HG02885 (cell line): ENCODE data around the gene DPY30.

Source experiments
- ATAC-seq: cut with Tn5 transposase; IDR thresholded peaks from one replicate; pipeline ENCODE4 v1.9.1; 2021; ENCODE audit warnings: mild to moderate bottlenecking; ENCODE audit not compliant: unreplicated experiment, poor library complexity

The DPY30 gene

DNA sequence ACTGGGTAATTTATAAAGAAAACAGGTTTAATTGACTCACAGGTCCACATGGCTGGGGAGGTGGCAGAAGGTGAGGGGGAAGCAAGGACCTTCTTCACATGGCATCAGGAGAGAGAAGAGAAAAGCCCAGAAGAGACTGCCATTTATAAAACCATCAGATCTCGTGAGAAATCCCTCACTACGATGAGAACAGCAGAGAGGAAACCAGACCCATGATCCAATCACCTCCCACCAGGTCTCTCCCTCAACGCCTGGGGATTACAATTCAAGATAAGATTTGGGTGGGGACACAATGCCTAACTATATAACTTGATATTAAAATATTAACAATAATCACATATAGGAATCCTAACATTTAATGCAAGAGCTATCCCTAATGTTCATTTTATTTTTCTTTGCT, 60.6 kb downstream of the DPY30 start:
- no peak for ATAC-seq

DNA sequence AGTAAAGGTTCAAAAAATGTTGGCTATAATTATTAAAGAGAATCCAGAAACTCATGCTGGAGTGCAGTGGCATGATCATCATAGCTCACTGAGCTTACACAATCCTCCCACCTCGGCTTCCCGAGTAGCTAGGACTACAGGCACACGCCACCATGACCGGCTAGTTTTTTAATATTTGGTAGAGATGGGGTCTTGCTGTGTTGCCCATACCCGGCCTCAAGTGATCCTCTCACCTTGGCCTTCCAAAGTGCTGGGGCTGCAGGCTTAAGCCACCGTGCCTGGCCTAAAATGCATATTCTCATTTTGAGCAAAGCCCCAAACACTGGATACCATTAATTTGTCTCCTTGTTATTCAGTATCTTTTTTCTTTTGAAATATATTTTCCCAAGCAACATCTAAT, 61.2 kb downstream of the DPY30 start:
- no peak for ATAC-seq
